Right ventricle myocardium superior (tissue), 1 donor: Measurements from ENCODE around the gene TCF12. TPM values are rescaled to one million over a fixed set of nuclear protein-coding genes. Genes with fewer than 3 reads are reported as not detected.
A peak's percentile ranks its signal among the peaks of the same experiment; 100 is the strongest.

Source experiments
- ATAC-seq: fragments of 200-7000 bp; cut with Tn5 transposase; one replicate; pipeline ENCODE4 v1.9.1; 2020; ENCODE audit warnings: mild to moderate bottlenecking; ENCODE audit not compliant: poor library complexity
- DNase-seq: peaks from one replicate; pipeline ENCODE4 v3.0.0-alpha.2; 2020
- intact Hi-C: fragments of 100-400 bp; cut with DNase I; formaldehyde crosslinking; loops from one replicate; pipeline ENCODE4 v1.11.2; 2022
- total RNA-seq: library from RNA; stranded (reverse); fragmentation: NEBNext Ultra II Directional; extraction: Animal tissue kit (Norgen Biotek cat#: 25700); gene quantifications from one replicate; pipeline ENCODE4 v1.2.1, GENCODE V29; 2021
- donor health status: DM: no; HTN: yes; CAD: no; lungs with severe emphysema.

TCF12 gene
- total RNA-seq, 1 donor from 2014 or later, result 32.9 TPM

DNA sequence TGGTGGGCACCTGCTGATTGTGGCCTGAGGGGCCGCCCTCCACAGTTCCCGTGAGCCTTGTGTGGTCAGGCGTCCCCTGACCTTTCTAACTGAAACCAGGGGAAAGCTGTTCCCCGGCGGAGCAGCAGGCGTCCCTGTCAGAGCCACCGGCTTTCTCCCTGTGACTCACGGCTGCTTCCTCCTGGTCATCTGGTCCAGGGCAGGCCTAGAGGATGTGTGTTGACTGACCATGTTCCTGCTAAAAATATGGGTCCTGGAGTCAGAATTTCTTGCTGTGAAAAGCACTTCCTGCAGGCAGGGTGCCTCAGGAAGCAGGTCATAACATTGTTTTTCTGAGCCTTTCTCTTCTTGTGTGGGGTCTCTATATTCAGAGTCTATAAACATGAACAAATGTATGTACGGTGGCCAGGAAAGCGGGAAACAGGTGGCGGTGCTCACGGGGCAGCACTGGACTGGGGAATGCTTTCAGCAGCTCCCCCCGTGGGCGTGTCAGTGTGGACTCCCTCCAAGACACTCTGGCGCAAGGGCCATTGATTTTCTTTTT, 419.5 kb downstream of the TCF12 start:
- DNase-seq, result peak; percentile 79
- intact Hi-C loops, result no loop called here
- peak; percentile 64 for ATAC-seq

- intact Hi-C loops, result loop anchor here (1.0 kb wide), 1 partner anchor 186 kb away; no protein-coding TSS in a partner anchor
- no peak for ATAC-seq
- DNase-seq, result no peak
Observed at GRCh38 chr15:57339321-57339720, 420.9 kb downstream of the TCF12 start.

Other genes with a start within 250 kb of the TCF12 start
- 21.1 TPM for gene ZNF280D, start 185.1 kb upstream of the TCF12 start, total RNA-seq